ENCODE measurements around the gene CAPS2.
"Not testable (repeated sequence)": the region's sequence is repeated elsewhere in the genome, so short reads cannot be mapped to it uniquely, and the experiment has no call there.

Gene CAPS2

GRCh38 chr12:75360920-75361319, 30.8 kb upstream of the CAPS2 start:
- H3K4me3 ChIP-seq (ENCODE audit: low read depth, low read length), result no peak overlapping the region
- TF ChIP-seq CTCF (IDR thresholded peaks at IDR 0.05; ENCODE audit: insufficient read depth, low read length, missing control alignments), result no peak
- ChIA-PET POLR2A (no interaction called here), CTCF (no interaction called here)
- no peak for DNase-seq (ENCODE audit: low read depth, low spot score)

GRCh38 chr12:75354011-75354410, 23.9 kb upstream of the CAPS2 start:
- no peak for DNase-seq (ENCODE audit: low read depth, low spot score)
- CTCF ChIA-PET, result interaction anchor here (1.3 kb wide), 1 partner anchor 19 kb away, joined by 6 read pairs; the partner anchor contains the start of gene GLIPR1L1
- POLR2A ChIA-PET, result no interaction called here
- H3K4me3 ChIP-seq (ENCODE audit: low read depth, low read length), result no peak overlapping the region
- TF ChIP-seq CTCF (IDR thresholded peaks at IDR 0.05; ENCODE audit: insufficient read depth, low read length, missing control alignments), result no peak

GRCh38 chr12:75350413-75350812, 20.3 kb upstream of the CAPS2 start:
- CTCF ChIA-PET, result no interaction called here
- TF ChIP-seq CTCF (IDR thresholded peaks at IDR 0.05; ENCODE audit: insufficient read depth, low read length, missing control alignments), result no peak
- POLR2A ChIA-PET, result interaction anchor here (0.6 kb wide), 1 partner anchor 20 kb away, joined by 3 read pairs; the partner anchor contains the start of gene CAPS2

GRCh38 chr12:75349946-75350345, 19.8 kb upstream of the CAPS2 start:
- ChIA-PET CTCF (interaction anchor here (1.5 kb wide), 1 partner anchor 15 kb away, joined by 4 read pairs; no protein-coding TSS in a partner anchor), POLR2A (no interaction called here)
- no peak for TF ChIP-seq CTCF (IDR thresholded peaks at IDR 0.05; ENCODE audit: insufficient read depth, low read length, missing control alignments)
- no peak overlapping the region for H3K4me3 ChIP-seq (ENCODE audit: low read depth, low read length)
- DNase-seq (ENCODE audit: low read depth, low spot score), result no peak

More at GRCh38 chr12:75350413-75350812, 20.3 kb upstream of the CAPS2 start:
- no peak for DNase-seq (ENCODE audit: low read depth, low spot score)
- H3K4me3 ChIP-seq (ENCODE audit: low read depth, low read length), result no peak overlapping the region

- H3K4me3 ChIP-seq (ENCODE audit: low read depth, low read length); POLR2A ChIA-PET: not testable (repeated sequence)
- CTCF ChIA-PET, result interaction anchor here (1.5 kb wide), 1 partner anchor 12 kb away, joined by 9 read pairs; the partner anchor contains the start of gene GLIPR1L1
Observed at GRCh38 chr12:75346215-75346614, 16.1 kb upstream of the CAPS2 start.

GRCh38 chr12:75345531-75345930, 15.4 kb upstream of the CAPS2 start:
- ChIA-PET CTCF (interaction anchor here (1.5 kb wide), 1 partner anchor 11 kb away, joined by 9 read pairs; the partner anchor contains the start of gene GLIPR1L1), POLR2A (no interaction called here)
- no peak overlapping the region for H3K4me3 ChIP-seq (ENCODE audit: low read depth, low read length)
- DNase-seq (ENCODE audit: low read depth, low spot score), result no peak
- TF ChIP-seq CTCF (IDR thresholded peaks at IDR 0.05; ENCODE audit: insufficient read depth, low read length, missing control alignments), result no peak

More at GRCh38 chr12:75346215-75346614, 16.1 kb upstream of the CAPS2 start:
- not testable (repeated sequence) for DNase-seq (ENCODE audit: low read depth, low spot score)

- DNase-seq (ENCODE audit: low read depth, low spot score), result no peak
- ChIA-PET CTCF (interaction anchor here (2.8 kb wide), 1 partner anchor 8 kb away, joined by 13 read pairs; the partner anchor contains the start of gene GLIPR1L1), POLR2A (no interaction called here)
- TF ChIP-seq CTCF (IDR thresholded peaks at IDR 0.05; ENCODE audit: insufficient read depth, low read length, missing control alignments), result no peak
- no peak overlapping the region for H3K4me3 ChIP-seq (ENCODE audit: low read depth, low read length)
Observed at GRCh38 chr12:75341873-75342272, 11.7 kb upstream of the CAPS2 start.

All from AG04449 (cell line).